GM10248 (cell line): Measurements from ENCODE around the gene GABBR2.
"Not testable (repeated sequence)": the region's sequence is repeated elsewhere in the genome, so short reads cannot be mapped to it uniquely, and the experiment has no call there.

Experiments used
- CTCF ChIA-PET: fragments of 300-600 bp; sonication (Branson Sonifier 250); formaldehyde crosslinking; extraction: SDS; loops from one replicate; lab custom pipeline; 2021; ENCODE audit warnings: antibody characterized with exemption; lab: Yijun Ruan, JAX
- POLR2A ChIA-PET: fragments of 350-650 bp; sonication (Branson Sonifier 250); formaldehyde crosslinking; extraction: SDS; loops from one replicate; lab custom pipeline; 2020; ENCODE audit warnings: antibody characterized with exemption; lab: Yijun Ruan, JAX
- DNase-seq: peaks from one replicate; pipeline ENCODE4 v3.0.0; 2012; ENCODE audit errors: extremely low spot score
- TF ChIP-seq, protein P1 (sequence below): IDR thresholded peaks from 2 replicates; pipeline ENCODE4 v1.5.1; 2012; ENCODE audit warnings: mild to moderate bottlenecking, low read depth; ENCODE audit errors: extremely low read depth, missing control alignments, control extremely low read depth

The GABBR2 gene

DNA sequence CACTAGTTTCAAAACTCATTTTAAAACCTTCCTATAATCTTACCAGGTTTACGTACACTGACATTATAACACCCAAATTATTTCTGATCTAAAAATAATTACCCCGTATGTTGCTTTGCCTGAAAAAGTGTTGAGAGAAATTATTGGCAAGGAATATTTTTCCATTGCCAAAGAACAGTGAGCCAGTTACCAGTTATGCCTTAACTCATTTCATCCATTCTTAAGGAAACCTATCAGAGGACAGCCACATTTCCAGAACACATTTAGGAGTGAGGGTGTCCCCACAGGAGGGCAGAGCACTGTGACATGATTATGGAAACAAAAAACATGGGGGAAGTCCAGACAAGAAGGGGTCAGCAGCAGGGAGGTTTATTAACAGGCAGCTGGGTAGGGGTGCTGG is 52.2 kb downstream of the GABBR2 start:
- DNase-seq = no peak
- TF ChIP-seq, protein P1, sequence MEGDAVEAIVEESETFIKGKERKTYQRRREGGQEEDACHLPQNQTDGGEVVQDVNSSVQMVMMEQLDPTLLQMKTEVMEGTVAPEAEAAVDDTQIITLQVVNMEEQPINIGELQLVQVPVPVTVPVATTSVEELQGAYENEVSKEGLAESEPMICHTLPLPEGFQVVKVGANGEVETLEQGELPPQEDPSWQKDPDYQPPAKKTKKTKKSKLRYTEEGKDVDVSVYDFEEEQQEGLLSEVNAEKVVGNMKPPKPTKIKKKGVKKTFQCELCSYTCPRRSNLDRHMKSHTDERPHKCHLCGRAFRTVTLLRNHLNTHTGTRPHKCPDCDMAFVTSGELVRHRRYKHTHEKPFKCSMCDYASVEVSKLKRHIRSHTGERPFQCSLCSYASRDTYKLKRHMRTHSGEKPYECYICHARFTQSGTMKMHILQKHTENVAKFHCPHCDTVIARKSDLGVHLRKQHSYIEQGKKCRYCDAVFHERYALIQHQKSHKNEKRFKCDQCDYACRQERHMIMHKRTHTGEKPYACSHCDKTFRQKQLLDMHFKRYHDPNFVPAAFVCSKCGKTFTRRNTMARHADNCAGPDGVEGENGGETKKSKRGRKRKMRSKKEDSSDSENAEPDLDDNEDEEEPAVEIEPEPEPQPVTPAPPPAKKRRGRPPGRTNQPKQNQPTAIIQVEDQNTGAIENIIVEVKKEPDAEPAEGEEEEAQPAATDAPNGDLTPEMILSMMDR = no peak
- ChIA-PET POLR2A (no interaction called here), CTCF (interaction anchor here (0.8 to 1.3 kb wide), 2 partner anchors 18 to 119 kb away, joined by 3 read pairs; no protein-coding TSS in a partner anchor)

DNA sequence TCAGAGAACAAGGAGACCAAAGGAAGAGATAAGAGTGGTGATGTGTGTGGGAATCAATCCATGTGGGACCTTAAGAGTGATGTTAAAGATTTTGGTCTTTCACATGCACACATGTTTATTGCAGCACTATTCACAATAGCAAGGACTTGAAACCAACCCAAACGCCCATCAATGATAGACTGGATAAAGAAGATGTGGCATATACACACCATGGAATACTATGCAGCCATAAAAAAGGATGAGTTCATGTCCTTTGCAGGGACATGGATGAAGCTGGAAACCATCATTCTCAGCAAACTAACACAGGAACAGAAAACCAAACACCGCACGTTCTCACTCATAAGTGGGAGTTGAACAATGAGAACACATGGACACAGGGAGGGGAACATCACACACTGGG is 53.3 kb downstream of the GABBR2 start:
- CTCF ChIA-PET = interaction anchor here (1.3 kb wide), 1 partner anchor 120 kb away, joined by 3 read pairs; no protein-coding TSS in a partner anchor
- POLR2A ChIA-PET = not testable (repeated sequence)

GRCh38 chr9:98654247-98654646 is 54.5 kb downstream of the GABBR2 start:
- CTCF ChIA-PET = interaction anchor here (1.0 kb wide), 1 partner anchor 13 kb away, joined by 3 read pairs; no protein-coding TSS in a partner anchor
- DNase-seq = no peak
- TF ChIP-seq, protein P1 = no peak
- POLR2A ChIA-PET = no interaction called here

More for the DNA sequence above, 53.3 kb downstream of the GABBR2 start:
- not testable (repeated sequence) for DNase-seq

DNA sequence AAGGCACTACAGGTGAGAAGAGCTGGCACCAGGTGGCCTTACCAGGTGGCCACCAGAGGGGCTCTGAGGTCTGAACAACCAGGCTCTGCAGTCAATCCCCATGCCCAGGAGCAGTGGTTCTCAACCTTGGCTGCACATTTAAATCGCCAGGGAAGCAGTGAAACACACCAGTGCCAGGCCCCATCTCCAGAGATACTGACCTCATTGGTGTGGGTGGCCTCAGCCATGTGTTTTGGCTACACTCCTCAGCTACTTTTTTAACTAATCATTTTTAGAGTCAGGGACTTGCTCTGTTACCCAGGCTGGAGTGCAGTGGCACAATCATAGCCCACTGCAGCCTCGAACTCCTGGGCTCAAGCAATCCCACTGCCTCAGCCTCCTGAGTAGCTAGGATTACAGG is 56.0 kb downstream of the GABBR2 start:
- CTCF ChIA-PET = interaction anchor here (1.1 kb wide), 1 partner anchor 24 kb away, joined by 3 read pairs; no protein-coding TSS in a partner anchor
- POLR2A ChIA-PET = no interaction called here

GRCh38 chr9:98652302-98652701 is 56.4 kb downstream of the GABBR2 start:
- POLR2A ChIA-PET = no interaction called here
- CTCF ChIA-PET = interaction anchor here (1.1 kb wide), 1 partner anchor 23 kb away, joined by 3 read pairs; no protein-coding TSS in a partner anchor
- TF ChIP-seq, protein P1 = no peak

More for the DNA sequence above, 56.0 kb downstream of the GABBR2 start:
- TF ChIP-seq, protein P1 = no peak
- DNase-seq = no peak

GRCh38 chr9:98647236-98647635 is 61.5 kb downstream of the GABBR2 start:
- TF ChIP-seq, protein P1 = no peak
- DNase-seq = no peak
- POLR2A ChIA-PET = no interaction called here
- CTCF ChIA-PET = no interaction called here

More at GRCh38 chr9:98652302-98652701, 56.4 kb downstream of the GABBR2 start:
- DNase-seq = no peak

DNA sequence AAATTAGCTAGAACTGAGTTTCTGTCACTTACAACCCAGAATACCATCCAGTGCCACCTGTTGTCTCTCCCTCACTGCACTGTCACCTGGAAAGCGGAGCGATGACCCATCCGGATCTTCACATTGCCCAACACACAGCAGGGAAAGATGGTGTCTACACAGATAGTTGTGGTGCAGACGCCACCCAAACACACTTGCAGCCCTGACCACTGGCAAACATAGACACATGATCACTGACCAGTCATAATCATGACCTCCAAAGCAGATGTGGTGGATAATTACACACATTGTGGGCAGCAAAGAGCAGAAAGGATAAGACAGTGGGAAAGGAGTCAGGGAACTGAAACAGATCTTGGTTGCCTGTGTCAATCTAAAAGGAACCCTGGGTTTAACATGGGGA is 64.7 kb downstream of the GABBR2 start:
- DNase-seq = no peak
- CTCF ChIA-PET = interaction anchor here (1.2 kb wide), 1 partner anchor 11 kb away, joined by 5 read pairs; no protein-coding TSS in a partner anchor
- TF ChIP-seq, protein P1 = no peak
- POLR2A ChIA-PET = no interaction called here
